HepG2 (cell line): ENCODE results near the gene LOXL3. TPM values are rescaled to one million over a fixed set of nuclear protein-coding genes. Genes with fewer than 3 reads are reported as not detected.

Source experiments
- CBFB ChIP-seq: sonication (generic); formaldehyde crosslinking; IDR thresholded peaks from 2 replicates; pipeline ENCODE4 v1.4.0; 2020; ENCODE audit warnings: missing genetic modification reagents
- ESRRA ChIP-seq: sonication (generic); formaldehyde crosslinking; IDR thresholded peaks from 2 replicates; pipeline ENCODE4 v1.5.1; 2020; ENCODE audit warnings: mild to moderate bottlenecking, low read depth, missing genetic modification reagents
- FOXC1 ChIP-seq: sonication (generic); formaldehyde crosslinking; IDR thresholded peaks from 2 replicates; pipeline ENCODE4 v1.8.0; 2022; ENCODE audit warnings: mild to moderate bottlenecking, missing genetic modification reagents, borderline replicate concordance
- FOXM1 ChIP-seq: sonication (generic); formaldehyde crosslinking; IDR thresholded peaks from 2 replicates; pipeline ENCODE4 v1.5.0; 2020; ENCODE audit warnings: missing genetic modification reagents
- HMG20B ChIP-seq: conservative IDR thresholded peaks from 2 replicates; pipeline ENCODE4 v1.6.1; 2016; ENCODE audit warnings: missing genetic modification reagents, missing compliant biosample characterization
- HNRNPL ChIP-seq: fragments of 200-400 bp; formaldehyde crosslinking; IDR thresholded peaks from 2 replicates; pipeline ENCODE4 v1.6.1; 2017; ENCODE audit warnings: mild to moderate bottlenecking, low read depth, low read length
- PITX1 ChIP-seq: sonication (generic); formaldehyde crosslinking; IDR thresholded peaks from 2 replicates; pipeline ENCODE4 v1.5.1; 2020; ENCODE audit warnings: mild to moderate bottlenecking, missing genetic modification reagents
- REPIN1 ChIP-seq: sonication (generic); formaldehyde crosslinking; IDR thresholded peaks from 2 replicates; pipeline ENCODE4 v1.8.0; 2022; ENCODE audit warnings: missing genetic modification reagents, low read depth, mild to moderate bottlenecking, borderline replicate concordance
- SP4 ChIP-seq: sonication (generic); formaldehyde crosslinking; IDR thresholded peaks from 2 replicates; pipeline ENCODE4 v1.8.1; 2023; ENCODE audit warnings: mild to moderate bottlenecking, missing genetic modification reagents
- TEAD2 ChIP-seq: sonication (generic); formaldehyde crosslinking; IDR thresholded peaks from 2 replicates; pipeline ENCODE4 v1.9.0; 2021; ENCODE audit warnings: missing genetic modification reagents
- ZNF317 ChIP-seq: sonication (generic); formaldehyde crosslinking; IDR thresholded peaks from 2 replicates; pipeline ENCODE4 v1.5.0; 2020; ENCODE audit warnings: mild to moderate bottlenecking, missing genetic modification reagents
- ZNF674 ChIP-seq: sonication (generic); formaldehyde crosslinking; IDR thresholded peaks from 2 replicates; pipeline ENCODE4 v1.5.0; 2020; ENCODE audit warnings: low read depth, mild to moderate bottlenecking, missing genetic modification reagents
- ZNF775 ChIP-seq: sonication (generic); formaldehyde crosslinking; IDR thresholded peaks from 2 replicates; pipeline ENCODE4 v1.4.0; 2020; ENCODE audit warnings: missing genetic modification reagents, mild to moderate bottlenecking, moderate library complexity, borderline replicate concordance
- ZNF841 ChIP-seq: sonication (generic); formaldehyde crosslinking; IDR thresholded peaks from 2 replicates; pipeline ENCODE4 v1.8.1; 2023; ENCODE audit warnings: missing genetic modification reagents, borderline replicate concordance
- polyA plus RNA-seq, 8 experiments: library from polyadenylated mRNA; depleted of rRNA in 3 of 8; stranded (reverse) in 7 of 8; unstranded in 1 of 8; fragments of >200 nt; fragmentation: Illumina TruSeq in 4 of 8; extraction: Trizol in 4 of 8; gene quantifications; 2 replicates each; pipeline versions ENCODE4 v1.2.1 to v1.2.3, GENCODE V29; 2011 to 2016; ENCODE audit warnings: low read depth in 4 of 8, missing spikeins in 1 of 8, mixed read lengths in 1 of 8; ENCODE audit not compliant: insufficient read depth in 1 of 8
- total RNA-seq, 5 experiments: library from RNA; depleted of rRNA; stranded (reverse); fragments of >200 nt; fragmentation: Illumina TruSeq; extraction: Trizol; gene quantifications; 2 replicates each; pipeline ENCODE4 v1.2.3, GENCODE V29; 2016; ENCODE audit warnings: low read depth in 1 of 5
- TF ChIP-seq, protein P1 (sequence below): sonication (generic); formaldehyde crosslinking; IDR thresholded peaks from 2 replicates; pipeline ENCODE4 v1.4.0; 2020; ENCODE audit warnings: missing genetic modification reagents, borderline replicate concordance
- TF ChIP-seq, protein P2 (sequence below): sonication (generic); formaldehyde crosslinking; IDR thresholded peaks from 2 replicates; pipeline ENCODE4 v1.5.1; 2020; ENCODE audit warnings: mild to moderate bottlenecking, moderate library complexity, missing genetic modification reagents
- TF ChIP-seq, protein P3 (sequence below): sonication (generic); formaldehyde crosslinking; IDR thresholded peaks from 2 replicates; pipeline ENCODE4 v1.9.0; 2021; ENCODE audit warnings: missing genetic modification reagents, mild to moderate bottlenecking, borderline replicate concordance
- TF ChIP-seq, protein P4 (sequence below): sonication (generic); formaldehyde crosslinking; IDR thresholded peaks from 2 replicates; pipeline ENCODE4 v1.9.0; 2021; ENCODE audit warnings: missing genetic modification reagents, borderline replicate concordance
- TF ChIP-seq, protein P5 (sequence below): sonication (generic); formaldehyde crosslinking; IDR thresholded peaks from 2 replicates; pipeline ENCODE4 v1.4.0; 2020; ENCODE audit warnings: mild to moderate bottlenecking, missing genetic modification reagents

Gene LOXL3
- total and polyA plus RNA-seq, 2 of the 13 experiments (the other 11 are each of a cell fraction or from before 2014, with no cell fraction given), result 0.55 to 6.5 TPM

DNA sequence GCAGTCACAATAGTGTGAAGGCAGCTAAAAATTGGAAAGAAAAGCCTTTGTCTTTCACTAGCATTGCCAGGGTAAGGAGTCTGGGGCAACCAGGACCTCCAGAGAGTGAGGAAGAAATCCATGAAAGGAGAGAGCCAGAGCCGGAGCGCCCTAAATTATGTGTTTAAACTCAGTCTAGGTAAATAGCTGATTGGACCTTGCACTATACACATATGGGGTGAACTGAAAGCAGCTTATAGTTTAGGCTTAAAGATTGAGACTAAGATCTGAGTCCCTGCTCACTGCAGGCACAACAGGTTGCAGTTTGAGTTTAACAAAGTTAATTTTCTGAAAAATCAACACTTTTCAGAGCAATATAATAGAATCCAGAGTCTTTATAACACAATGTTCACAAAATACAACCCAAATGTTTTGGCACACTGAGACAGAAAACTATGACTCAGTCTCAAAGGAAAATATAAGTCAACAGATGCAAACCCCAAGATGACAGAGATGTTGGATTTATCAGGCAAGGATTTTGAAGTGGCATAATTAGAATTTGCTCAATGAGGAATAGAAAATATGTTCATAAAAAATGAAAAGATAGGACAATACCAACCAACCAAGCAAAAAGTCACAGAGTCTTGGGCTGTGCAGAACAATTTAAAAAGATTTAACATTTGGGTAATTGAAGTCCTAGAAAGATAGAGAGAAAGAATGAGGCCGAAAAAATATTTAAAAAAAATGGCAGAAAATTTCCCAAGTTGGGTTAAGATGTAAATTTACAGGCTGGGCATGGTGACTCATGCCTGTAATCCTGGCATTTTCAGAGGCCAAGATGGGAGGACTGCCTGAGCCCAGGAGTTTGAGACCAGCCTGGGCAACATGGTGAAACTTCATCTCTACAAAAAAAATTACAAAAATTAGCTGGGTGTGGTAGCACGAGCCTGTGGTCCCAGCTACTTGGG is 40.4 kb upstream of the LOXL3 start (continued):
- TF ChIP-seq, protein P1, sequence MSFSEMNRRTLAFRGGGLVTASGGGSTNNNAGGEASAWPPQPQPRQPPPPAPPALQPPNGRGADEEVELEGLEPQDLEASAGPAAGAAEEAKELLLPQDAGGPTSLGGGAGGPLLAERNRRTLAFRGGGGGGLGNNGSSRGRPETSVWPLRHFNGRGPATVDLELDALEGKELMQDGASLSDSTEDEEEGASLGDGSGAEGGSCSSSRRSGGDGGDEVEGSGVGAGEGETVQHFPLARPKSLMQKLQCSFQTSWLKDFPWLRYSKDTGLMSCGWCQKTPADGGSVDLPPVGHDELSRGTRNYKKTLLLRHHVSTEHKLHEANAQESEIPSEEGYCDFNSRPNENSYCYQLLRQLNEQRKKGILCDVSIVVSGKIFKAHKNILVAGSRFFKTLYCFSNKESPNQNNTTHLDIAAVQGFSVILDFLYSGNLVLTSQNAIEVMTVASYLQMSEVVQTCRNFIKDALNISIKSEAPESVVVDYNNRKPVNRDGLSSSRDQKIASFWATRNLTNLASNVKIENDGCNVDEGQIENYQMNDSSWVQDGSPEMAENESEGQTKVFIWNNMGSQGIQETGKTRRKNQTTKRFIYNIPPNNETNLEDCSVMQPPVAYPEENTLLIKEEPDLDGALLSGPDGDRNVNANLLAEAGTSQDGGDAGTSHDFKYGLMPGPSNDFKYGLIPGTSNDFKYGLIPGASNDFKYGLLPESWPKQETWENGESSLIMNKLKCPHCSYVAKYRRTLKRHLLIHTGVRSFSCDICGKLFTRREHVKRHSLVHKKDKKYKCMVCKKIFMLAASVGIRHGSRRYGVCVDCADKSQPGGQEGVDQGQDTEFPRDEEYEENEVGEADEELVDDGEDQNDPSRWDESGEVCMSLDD, result no peak
- TF ChIP-seq FOXM1 (CRISPR knock-in tag) (no peak), SP4 (CRISPR knock-in tag) (no peak), TEAD2 (CRISPR knock-in tag) (no peak), FOXC1 (CRISPR knock-in tag) (no peak), ZNF674 (CRISPR knock-in tag) (no peak), HNRNPL (no peak), ZNF775 (CRISPR knock-in tag) (no peak), ZNF841 (CRISPR knock-in tag) (no peak), ESRRA (no peak), CBFB (CRISPR knock-in tag) (no peak), HMG20B (CRISPR knock-in tag) (no peak), PITX1 (CRISPR knock-in tag) (no peak), REPIN1 (no peak), ZNF317 (peak; percentile 94)
- TF ChIP-seq, protein P2, sequence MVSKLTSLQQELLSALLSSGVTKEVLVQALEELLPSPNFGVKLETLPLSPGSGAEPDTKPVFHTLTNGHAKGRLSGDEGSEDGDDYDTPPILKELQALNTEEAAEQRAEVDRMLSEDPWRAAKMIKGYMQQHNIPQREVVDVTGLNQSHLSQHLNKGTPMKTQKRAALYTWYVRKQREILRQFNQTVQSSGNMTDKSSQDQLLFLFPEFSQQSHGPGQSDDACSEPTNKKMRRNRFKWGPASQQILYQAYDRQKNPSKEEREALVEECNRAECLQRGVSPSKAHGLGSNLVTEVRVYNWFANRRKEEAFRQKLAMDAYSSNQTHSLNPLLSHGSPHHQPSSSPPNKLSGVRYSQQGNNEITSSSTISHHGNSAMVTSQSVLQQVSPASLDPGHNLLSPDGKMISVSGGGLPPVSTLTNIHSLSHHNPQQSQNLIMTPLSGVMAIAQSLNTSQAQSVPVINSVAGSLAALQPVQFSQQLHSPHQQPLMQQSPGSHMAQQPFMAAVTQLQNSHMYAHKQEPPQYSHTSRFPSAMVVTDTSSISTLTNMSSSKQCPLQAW, result no peak
- TF ChIP-seq, protein P3, sequence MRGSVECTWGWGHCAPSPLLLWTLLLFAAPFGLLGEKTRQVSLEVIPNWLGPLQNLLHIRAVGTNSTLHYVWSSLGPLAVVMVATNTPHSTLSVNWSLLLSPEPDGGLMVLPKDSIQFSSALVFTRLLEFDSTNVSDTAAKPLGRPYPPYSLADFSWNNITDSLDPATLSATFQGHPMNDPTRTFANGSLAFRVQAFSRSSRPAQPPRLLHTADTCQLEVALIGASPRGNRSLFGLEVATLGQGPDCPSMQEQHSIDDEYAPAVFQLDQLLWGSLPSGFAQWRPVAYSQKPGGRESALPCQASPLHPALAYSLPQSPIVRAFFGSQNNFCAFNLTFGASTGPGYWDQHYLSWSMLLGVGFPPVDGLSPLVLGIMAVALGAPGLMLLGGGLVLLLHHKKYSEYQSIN, result no peak
- TF ChIP-seq, protein P4, sequence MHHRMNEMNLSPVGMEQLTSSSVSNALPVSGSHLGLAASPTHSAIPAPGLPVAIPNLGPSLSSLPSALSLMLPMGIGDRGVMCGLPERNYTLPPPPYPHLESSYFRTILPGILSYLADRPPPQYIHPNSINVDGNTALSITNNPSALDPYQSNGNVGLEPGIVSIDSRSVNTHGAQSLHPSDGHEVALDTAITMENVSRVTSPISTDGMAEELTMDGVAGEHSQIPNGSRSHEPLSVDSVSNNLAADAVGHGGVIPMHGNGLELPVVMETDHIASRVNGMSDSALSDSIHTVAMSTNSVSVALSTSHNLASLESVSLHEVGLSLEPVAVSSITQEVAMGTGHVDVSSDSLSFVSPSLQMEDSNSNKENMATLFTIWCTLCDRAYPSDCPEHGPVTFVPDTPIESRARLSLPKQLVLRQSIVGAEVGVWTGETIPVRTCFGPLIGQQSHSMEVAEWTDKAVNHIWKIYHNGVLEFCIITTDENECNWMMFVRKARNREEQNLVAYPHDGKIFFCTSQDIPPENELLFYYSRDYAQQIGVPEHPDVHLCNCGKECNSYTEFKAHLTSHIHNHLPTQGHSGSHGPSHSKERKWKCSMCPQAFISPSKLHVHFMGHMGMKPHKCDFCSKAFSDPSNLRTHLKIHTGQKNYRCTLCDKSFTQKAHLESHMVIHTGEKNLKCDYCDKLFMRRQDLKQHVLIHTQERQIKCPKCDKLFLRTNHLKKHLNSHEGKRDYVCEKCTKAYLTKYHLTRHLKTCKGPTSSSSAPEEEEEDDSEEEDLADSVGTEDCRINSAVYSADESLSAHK (CRISPR knock-in tag), result no peak
- TF ChIP-seq, protein P5, sequence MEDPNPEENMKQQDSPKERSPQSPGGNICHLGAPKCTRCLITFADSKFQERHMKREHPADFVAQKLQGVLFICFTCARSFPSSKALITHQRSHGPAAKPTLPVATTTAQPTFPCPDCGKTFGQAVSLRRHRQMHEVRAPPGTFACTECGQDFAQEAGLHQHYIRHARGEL (CRISPR knock-in tag), result no peak
